Amniotic stem cell (primary cell): ENCODE measurements around the gene CPED1.
"Not testable (repeated sequence)": the region's sequence is repeated elsewhere in the genome, so short reads cannot be mapped to it uniquely, and the experiment has no call there.

Source experiments
- DNase-seq: peaks from one replicate; lab custom pipeline; 2025; lab: John Stamatoyannopoulos, UW

Gene CPED1

DNA sequence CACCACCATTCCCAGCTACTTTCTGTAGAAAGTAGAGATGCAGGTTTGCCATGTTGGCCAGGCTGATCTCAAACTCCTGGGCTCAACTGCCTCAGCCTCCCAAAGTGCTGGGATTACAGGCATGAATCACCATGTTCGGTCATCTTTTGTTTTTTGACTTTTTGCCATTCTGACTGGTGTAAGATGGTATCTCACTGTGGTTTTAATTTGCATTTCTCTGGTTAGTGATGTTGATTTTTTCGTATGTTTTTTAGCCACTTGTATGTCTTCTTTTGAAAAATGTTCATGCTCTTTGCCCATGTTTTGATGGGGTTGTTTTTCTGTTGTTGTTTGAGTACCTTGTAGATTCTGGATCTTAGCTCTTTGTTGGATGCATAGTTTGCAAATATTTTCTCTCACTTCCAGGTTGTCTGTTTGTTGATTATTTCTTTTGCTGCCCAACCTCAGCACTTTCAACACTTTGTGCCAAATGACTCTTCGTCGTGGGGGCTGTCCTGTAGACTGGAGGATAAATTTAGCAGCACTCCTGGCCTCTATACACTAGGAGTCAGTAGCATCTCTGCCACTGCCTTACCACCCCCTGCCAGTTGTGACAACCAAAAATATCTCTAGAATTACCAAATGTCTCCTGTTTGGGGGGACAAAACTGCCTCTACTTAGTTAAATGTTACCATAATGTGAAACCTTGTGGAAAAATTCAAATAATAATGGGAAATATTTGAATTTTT is 6.5 kb upstream of the CPED1 start:
- no peak for DNase-seq

DNA sequence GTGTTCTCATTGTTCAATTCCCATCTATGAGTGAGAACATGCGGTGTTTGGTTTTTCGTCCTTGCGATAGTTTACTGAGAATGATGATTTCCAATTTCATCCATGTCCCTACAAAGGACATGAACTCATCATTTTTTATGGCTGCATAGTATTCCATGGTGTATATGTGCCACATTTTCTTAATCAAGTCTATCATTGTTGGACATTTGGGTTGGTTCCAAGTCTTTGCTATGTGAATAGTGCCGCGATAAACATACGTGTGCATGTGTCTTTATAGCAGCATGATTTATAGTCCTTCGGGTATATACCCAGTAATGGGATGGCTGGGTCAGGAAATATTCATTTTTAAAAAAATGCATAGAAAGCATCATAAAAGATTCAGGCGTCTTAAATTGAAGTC is 4.9 kb upstream of the CPED1 start:
- DNase-seq, result not testable (repeated sequence)

DNA sequence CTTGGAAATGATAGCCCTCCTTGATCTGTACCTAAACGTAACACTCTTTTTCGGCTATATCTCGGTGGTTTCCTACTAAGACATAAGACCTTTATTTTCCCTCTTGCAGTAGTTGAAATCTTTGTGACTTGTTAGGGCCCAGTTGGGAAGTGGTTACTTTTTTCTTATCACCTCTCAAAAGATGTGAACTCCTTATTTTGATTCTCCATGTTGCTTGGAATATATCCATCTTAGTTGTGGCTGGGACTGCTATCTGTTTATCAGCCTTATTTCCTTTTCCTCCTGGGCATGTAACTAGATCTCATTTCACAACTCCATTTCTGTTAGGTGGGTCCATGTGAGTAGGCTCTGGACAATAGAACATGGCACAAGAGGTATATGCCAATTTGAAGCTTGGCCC is 4.1 kb upstream of the CPED1 start:
- no peak for DNase-seq

DNA sequence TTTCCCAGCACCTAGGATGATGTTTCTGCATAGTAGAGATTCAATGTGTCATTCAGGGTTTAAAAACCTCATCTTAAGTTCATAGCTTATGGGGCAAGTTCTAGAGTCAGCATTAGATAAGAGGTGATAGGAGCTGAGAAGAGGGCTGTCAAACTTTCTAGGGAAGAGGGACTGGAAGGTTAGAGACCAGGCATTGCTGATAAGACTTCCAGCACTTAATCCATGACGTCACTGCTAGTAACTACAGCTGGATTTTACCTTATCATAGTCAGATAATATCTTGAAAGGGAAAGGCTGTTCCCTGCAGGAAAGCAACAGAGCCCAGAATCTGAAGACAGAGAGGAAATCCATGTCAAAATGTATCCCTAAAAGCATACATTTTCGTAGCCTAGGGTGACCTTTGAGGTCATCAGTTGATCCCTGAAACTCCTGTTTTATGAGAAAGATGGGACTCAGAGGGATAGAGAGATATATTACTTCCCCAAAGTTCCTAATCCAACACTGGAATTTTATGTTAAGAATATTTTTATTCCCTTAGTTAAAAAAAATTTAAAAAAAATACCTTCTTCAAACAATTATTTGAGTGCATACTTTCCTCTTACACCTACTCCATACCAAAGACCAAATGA is 3.3 kb upstream of the CPED1 start:
- no peak for DNase-seq

DNA sequence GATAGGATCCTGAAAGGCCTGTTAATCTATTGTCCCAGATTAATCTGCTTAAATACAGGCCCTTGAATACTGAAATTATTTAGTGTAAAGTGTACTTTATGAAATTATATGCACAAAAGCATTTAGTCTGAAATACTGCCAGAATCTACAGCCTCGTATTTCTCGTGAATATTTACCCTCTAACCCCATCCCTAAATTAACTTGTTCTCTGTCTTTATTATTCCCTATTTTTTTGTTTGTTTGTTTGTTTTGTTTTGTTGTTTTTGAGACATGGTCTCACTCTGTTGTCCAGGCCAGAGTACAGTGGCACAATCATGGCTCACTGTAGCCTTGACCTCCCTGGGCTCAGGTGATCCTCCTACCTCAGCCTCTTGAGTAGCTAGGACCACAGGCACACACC is 2.7 kb upstream of the CPED1 start:
- no peak for DNase-seq

DNA sequence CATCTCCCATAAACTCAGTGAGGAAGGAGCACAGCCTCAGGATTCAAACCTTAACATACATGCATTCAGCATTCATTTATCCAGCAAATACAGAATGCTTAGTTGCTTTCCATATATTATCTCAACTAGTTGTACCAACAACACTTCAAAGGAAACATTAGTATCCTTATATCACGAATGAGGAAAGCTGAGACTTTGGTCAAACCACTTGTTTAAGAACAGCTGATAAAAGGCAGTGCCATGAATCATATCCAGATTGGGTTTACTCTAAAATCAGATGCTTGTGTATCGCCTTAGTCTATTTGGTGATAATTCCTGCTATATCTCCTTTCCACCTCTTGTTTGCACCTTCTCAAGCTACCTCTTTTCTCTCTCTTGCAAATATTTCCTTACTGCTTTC is 1.9 kb upstream of the CPED1 start:
- no peak for DNase-seq

DNA sequence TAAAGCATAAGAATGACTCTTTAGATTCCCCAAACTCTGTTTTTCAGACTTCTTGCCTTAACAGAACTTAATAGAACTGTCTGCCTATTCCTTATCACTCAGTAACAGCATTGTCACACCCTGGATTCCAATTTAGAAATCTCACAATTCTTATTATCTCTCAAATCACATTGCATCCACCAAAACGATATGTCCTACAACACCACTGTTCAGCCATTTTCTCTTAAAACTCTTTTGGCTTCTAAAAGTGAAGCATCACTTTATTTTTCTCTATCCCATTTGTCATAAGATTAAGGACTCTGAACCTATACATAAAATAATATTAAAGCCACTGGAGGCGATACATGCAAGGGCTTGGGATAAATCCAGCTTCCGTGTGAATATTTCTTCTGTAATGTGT is 1.2 kb upstream of the CPED1 start:
- DNase-seq, result no peak

DNA sequence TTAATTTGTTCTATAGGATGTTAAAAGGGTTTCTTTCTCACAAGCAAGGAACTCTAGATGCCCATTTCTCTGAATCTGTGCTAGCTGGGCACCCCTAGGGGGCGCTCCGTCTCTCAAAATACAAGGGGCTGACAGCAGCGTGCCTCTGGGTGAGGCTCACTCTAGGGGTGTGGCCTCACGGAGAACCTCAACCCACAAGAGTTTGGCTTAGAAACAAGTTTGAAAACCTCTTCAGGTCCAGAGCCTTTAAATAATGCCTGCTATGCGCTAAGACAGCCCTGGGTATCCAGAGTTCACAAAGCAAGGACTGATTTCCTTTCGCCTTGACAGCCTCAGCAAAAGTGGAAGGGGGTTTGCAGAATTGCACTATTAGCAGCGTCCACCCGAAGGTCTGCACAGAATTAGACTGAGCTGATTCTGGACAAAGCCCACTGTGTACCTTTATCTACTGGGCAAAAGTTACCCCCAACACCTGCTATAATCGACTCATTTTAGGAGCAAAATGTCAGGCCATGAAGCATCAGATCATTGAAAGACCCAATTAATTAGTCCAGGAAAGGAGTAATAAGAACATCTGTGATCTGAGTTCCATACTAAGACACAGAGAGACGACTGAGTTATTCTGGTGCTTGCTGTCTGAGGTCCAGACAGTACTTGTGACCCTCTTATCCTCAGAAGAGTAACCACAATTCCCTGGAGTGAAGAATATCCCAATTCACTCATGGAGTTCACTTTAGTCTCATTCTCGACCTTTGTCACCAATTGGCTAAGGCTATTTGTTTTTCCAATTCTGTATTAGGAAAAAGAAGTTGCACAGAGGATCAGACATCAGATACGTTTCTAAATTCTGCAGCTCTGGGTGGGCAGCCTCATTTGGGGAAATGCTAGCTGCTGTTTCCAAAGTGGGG is 574 bp upstream of the CPED1 start:
- peak; percentile 92 for DNase-seq

DNA sequence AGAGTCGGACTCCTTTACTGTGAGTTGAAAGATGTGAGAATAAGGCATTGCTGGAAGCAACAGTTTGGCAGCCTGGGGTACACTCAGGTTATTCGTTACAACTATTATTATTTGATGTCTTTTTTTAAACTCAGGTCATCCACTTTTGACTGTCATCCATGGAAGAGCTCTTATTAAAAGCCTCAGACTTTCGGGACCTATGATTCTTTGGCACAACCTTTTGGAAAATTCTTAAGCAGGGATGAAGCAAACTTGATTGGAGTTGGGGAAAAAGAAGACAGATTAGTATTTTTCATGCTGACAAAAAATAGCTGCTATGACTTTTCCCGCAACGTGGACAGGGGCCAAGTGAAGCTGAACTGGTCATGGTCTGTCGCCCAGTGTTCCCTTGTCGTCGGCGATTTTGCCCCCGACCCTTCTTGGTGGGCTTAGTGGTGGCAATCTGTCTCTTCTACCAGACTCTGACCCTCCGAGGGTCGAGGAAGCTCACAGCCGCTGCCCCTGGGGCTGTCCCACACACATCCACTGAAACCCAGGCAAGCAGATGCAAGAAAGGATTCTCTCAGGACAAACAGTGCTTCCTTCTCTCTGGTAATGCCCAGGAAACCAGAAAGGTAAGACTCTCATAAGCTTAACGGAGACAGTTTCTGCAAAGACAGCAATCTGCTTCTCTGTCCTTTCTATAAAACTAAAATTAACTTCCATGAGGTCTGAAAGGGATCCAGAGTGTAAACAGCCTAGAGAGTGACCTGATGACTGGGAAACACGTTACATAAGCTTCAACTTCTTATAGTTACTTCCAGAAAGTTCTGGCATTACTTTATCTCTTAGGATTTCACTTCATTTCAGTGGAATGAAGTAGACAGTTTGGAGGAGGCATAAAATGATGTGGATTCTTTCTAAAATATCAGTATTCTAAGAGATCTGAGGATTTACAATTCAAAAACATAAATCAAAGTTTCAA is 1.0 kb downstream of the CPED1 start:
- DNase-seq, result no peak

DNA sequence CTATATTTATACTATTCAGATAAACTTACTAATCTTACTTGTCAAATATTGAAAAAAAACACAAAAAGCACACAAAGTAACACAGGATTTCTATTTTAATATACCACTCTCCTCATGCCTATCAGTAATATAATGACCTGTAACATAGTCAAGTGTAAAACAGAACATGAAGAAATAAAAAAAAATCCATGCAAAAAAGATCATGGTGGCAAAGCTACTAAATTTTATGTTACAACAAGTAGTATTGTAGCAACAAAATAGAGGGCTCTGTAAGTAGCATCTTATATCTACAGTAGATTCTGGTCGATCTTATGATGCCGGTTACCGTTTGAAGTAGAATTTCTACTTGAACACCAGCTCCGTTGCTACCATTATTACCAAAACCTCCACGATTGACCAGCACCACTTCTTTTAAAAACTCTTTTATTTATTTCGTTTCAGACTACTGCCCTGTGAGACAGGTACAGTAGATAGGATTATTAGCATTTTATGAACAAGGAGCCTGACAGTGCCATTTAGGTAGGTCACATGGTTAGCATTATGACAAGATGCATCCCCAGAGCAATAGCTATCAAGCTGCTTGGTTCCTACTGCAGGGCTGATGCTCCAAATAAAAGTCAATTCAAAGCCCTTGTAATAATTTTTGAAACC is 2.1 kb downstream of the CPED1 start:
- DNase-seq, result no peak

DNA sequence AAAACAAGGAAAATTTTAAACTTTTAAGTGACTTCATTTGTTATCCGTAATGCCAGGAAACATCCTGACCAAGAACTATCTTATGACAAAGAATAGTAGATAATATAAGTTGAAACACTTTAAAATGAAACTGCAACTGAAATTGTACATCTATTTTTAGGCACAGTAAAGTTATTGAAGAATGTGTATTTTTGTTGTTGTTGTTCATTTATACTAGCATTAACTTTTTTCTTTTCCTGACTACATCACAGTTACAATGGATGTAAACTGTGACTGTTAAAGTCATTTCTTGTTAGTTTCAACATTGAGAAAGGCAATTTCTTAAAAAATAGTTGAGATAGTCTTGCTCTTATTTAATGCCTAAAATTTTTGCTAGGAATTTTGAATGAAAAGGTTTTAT is 2.6 kb downstream of the CPED1 start:
- DNase-seq, result no peak

DNA sequence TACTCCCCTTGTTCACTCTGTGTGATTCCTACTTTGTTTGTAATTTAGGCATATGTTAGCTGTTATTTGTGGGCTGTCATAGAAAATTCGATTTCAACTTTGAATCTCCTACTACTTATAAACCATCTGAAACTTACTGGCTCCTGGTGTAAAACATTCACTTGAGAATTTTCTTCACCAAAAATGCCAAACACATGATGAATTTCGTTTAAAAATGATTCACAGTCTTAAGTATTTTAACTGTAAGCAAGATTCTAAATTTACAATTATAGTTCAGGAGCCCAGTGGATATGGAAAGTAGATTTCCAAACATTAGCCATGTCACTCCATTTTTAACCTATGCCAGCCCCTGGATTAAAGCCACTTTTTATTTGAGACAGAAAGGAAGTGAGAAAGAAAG is 3.1 kb downstream of the CPED1 start:
- DNase-seq, result no peak

DNA sequence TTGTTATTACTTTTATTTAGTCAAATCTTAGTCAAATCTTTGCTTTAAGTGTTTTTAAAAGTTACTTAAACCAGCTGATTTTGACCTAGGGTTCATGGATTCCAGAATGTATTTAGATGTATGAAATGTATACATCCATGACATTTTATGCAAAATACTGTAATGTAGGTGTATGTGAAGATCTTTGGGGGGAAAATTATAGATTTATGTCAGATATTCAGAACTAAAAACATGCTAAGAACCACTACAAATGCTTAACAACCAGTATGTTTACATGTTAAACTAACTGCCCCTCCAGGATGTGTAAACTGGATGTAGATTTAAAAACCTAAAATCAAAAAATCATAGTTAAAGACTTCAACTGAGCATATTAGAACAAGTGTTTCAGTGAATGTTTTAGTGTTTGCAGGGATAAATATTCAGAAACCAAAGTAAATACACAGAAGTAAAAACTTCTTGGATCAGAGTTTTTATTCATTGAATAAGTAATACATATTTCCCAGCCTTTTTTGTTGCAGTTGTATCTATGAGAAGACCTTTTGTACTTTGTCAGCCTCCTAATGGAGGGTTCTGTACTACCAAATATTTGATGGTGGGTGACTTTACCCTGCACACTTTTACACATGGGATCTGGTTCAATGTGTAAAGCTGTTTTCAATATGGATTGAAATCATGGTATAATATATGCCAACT is 3.9 kb downstream of the CPED1 start:
- no peak for DNase-seq

DNA sequence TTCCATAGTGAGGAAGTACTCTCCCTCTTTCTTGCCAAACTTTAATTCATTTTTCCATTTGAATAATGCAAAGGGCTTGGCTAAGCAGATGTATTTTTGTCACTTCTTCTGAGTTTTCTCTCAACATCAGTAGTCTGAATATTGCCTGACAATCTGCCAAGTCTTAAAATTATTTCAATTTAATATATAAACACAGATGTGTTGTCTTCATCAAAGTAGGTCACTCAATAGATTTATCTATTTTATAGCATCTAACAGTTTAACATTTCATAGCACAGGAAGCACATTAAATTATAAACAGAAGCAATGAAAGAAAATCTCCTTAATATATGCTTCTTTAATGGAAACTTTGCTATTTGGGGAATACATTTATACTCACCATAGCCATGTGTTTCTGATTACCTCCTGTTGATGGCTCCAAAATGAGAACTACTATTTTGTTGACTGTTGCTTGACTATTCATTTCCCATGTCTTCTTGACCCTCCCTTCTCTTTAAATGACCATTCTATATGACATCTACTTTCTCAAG is 4.5 kb downstream of the CPED1 start:
- DNase-seq, result no peak

DNA sequence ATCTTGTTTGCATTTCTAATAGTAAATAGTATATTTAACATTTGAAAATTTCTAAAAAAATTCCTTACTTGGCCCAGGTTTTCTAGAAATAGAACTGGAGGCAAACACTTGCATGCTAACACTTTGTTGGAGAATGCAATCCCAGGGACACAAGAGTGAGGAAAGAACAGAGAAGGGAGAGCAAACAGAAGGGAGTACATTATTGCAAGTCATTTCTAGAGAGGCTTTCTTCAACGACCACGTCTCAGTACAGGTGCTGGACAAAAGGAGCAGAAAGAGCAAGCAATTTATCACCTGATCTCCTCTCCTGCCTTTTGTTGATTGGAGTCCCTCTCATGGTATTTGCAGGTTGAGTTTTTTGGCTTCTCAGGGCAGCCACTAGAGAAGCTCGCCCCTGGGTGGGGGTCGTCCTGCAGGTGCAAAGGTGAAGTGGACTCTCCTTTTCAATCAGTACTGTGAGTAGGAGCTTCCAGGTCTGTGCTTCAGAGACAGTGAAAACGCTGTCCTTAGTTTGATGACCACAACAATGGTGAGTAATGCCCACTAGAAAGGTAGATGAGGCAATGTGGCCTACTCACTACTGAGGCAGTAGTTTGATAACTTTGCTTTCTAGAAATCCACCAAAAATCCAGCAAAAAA is 5.2 kb downstream of the CPED1 start:
- no peak for DNase-seq

DNA sequence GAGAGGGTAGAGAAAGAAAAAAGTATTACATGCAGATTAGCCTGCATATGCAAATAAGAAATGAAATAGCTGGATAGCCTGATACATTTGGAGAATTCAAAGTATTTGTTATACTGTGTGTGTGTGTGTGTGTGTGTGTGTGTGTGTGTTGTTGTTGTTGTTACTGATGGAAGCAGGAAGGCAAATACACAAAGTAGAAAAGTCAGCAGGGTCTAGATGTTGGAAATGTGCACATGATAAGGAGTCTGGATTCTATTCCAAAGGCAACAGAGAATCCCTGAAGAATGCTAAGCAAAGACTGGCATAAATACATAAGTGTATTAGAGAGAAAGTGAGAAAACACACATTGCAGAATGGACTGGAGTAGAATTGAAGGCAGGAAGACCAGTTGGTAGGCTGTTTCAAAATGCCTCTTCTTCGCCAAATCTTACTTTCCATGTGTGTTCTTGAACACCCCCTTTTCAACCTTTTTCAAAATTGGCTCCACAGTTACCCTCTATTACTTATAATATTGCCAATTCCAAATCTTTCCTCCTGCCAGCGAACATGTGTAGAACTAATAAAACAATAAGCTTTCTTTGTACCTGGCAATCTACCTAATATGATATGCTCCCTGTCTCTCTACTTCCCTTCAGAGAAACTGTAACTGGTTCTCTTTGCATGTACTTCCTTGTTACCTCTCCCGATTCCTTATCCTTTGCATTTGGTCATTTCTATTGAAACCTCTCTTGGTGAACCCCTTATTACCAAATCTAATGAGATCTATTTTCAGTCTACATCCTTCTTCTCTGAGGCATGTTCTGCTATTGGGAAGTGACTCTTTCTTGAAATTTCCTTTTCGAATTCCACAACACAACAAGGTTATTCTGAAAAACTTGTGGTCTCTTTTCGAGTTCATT is 6.2 kb downstream of the CPED1 start:
- no peak for DNase-seq

DNA sequence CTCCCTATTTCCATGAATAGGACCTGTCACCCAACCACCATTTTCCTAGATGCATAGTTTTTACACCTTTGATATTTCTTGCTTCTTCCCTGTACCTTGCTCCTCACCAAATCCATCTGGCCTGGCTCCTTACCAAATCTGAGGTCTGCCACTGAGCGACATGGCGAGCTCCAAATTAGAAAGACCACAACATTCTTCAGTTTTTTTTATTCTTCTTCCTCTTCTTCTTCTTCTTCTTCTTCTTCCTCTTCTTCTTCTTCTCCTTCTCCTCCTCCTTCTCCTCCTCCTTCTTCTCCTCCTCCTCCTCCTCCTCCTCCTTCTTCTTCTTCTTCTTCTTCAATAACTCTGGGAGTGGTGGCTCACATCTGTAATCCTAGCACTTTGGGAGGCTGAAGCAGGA is 7.1 kb downstream of the CPED1 start:
- no peak for DNase-seq

DNA sequence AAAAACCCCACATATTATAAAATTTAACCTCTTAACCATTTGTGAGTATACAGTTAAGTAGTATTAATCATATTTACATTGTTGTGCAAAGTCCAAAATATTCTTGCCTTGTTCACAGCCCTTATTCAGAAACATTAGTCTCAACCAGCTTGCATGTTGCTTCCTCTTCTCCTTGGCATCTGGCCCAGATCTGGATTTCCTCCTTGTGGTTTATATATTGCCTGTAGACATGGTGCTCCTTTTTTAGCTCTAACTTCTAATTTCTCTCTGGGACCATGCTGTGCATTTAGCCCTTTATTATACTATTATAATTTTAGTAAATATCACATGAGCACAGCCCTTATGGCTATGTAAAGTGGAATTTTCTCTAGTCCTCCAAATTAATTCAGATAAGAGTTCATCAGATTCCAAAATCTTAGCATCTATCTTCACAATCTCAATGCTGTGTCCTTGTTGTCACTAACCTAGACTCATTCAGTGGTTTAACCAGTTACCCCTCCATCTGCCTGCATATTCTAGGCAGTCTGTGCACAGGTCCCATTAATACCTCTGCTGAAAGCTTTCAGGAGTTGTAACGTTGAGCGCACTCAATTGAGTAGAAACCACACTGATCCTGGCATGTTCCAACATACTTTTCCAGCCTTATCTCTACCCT is 7.9 kb downstream of the CPED1 start:
- peak; percentile 73 for DNase-seq
